GM12874 (cell line): Measurements from ENCODE around the gene ZFP36.

Experiments used
- TF ChIP-seq, protein P1 (sequence below): IDR thresholded peaks from 2 replicates; pipeline ENCODE4 v1.5.1; 2011; ENCODE audit warnings: low read depth, mild to moderate bottlenecking, control low read depth, low read length, moderate library complexity; ENCODE audit not compliant: insufficient read depth

Gene ZFP36

DNA sequence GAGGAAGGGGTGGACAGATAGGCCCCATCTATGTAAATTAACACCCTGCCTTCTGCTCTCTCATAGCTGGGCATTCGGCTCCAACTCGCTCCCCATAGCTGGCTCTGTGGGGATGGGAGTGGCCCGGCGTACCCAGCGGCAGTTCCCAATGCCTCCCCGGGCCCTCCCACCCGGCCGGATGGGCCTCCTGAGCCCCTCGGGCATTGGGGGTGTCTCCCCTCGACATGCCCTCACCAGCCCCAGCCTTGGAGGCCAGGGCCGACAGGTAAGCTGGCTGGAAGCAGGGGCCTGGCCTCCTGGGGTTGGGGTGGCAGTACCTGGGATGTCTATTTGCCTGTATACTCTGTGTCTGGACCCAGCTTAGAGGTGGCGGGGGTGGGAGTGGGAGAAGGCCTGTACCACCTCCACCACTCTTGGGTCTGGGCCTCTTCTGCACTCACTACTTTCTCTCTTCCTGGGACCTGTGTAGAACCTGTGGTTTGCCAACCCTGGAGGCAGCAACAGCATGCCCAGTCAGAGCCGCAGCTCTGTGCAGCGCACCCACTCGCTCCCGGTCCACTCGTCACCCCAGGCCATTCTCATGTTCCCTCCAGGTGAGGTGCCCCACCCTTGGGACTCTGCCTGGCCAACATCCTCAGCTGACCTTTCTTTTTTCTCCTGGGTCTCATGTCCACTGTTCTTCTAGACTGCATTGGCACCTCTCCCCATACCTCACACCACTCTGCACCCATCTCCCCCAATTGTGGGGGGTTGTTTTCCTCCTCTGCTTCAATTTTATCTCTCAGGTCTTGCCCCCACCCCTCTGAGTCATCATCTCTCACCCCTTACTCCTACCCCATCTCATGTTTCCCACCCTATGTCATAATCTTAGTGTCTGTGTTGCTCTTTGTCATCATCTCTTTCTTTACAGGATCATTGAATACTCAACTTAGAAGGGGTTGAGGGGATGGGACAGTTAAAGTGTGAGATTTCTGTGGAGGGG lies 25.8 kb upstream of the ZFP36 start:
- TF ChIP-seq, protein P1, sequence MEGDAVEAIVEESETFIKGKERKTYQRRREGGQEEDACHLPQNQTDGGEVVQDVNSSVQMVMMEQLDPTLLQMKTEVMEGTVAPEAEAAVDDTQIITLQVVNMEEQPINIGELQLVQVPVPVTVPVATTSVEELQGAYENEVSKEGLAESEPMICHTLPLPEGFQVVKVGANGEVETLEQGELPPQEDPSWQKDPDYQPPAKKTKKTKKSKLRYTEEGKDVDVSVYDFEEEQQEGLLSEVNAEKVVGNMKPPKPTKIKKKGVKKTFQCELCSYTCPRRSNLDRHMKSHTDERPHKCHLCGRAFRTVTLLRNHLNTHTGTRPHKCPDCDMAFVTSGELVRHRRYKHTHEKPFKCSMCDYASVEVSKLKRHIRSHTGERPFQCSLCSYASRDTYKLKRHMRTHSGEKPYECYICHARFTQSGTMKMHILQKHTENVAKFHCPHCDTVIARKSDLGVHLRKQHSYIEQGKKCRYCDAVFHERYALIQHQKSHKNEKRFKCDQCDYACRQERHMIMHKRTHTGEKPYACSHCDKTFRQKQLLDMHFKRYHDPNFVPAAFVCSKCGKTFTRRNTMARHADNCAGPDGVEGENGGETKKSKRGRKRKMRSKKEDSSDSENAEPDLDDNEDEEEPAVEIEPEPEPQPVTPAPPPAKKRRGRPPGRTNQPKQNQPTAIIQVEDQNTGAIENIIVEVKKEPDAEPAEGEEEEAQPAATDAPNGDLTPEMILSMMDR: no peak

DNA sequence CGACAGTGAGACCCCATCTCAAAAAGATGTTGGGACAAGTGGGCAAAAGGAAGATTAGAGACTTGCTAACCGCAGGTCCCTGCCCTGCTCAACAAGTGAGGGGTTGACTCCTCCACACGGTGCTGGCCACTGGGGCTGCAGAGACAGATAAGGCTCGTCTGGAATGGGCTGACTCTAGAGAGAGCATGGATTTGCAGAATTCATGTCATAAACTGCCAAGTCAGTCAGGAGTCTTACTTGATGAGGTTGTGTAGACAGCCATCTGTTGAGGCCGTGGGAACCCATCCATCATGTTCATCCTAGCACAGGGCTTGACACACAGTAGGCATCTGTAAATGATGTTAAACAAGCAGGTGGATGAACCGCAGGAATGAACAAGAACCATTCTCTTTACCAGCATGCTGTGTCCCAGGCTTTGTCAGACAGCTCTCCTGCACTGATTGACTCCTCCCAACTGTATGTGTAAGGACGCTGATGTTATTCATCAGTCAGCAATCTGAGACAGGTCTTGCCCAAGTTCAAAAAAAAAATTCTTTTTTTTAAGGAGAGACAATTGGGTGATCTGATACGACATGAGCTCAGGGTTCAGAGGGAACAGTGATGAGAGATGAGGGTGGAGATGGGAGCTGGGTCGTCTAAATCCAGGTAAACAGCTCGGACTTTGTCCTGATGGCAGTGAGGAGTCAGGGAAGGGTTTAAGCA lies 24.6 kb upstream of the ZFP36 start:
- TF ChIP-seq, protein P1: no peak

DNA sequence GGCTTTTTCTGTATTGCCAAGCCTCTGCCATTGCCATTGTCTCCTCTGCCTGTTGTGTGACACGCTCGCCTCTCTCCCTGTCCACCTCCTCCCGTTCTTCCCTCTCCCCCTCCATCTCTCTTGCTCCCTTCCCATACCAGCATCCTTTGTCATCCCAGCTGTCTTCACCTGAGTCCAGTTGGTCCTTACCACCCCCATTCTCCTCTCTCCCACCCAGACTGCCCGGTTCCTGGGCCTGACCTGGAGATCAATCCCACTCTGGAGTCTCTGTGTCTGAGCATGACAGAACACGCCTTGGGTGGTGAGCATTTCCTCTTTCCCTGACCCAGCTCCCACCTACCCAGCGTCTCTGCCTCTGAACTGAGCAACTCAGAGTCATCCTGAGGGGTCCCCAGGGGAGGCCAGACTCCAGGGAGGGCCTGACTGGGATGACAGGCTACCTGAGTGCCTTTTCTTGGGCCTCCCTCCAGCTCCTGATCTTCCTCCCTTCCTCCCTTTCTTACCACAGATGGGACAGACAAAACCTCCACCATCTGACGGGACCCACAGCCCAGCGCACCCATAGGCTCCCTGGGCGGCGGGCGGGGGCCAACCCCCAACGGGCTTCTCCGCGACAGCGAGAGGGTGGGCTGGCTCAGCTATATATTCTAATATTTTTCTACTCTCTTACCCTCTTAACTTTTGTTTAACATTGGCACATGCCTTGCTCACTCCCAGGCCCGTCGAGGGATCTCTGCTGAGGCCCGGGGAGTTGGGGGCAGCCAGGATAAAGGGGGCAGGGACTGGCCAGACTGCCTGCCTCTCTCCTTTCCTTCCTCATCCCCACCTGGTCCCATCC lies 23.4 kb upstream of the ZFP36 start:
- TF ChIP-seq, protein P1: no peak

DNA sequence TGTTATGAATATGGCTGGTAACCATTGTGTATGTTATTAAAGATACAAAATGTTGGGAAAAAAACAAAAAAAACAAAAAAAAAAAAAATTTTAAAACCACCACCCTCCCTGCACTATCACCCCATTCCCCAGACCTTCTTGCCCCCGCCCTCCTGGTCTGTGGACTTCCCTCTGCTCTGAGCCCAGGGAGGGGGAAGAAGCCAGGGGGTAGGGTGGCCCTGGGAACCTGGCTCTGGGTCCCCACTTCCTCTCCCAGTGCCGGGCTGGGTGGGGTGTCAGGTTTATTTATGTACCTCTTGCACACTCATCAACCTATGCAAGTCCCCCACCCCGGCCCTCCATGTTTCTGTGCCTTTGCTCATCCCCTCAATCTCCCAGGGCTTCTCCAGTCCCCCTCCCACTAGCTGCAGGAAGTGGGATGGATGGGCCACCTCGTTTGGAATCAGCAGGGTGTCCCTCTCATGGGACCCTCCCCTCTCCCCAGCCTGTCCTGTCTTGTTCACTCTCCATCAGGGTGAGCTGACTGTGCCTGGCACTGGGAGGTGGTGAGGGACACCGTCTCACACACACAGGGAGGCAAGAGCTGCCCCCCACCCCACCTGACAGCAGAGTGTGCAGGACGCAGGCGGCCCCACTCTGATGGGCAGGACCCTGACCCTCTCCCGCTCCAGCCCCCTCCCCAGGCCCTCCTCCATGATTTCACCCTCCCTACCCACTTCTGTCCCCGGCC lies 21.6 kb upstream of the ZFP36 start:
- TF ChIP-seq, protein P1: no peak

DNA sequence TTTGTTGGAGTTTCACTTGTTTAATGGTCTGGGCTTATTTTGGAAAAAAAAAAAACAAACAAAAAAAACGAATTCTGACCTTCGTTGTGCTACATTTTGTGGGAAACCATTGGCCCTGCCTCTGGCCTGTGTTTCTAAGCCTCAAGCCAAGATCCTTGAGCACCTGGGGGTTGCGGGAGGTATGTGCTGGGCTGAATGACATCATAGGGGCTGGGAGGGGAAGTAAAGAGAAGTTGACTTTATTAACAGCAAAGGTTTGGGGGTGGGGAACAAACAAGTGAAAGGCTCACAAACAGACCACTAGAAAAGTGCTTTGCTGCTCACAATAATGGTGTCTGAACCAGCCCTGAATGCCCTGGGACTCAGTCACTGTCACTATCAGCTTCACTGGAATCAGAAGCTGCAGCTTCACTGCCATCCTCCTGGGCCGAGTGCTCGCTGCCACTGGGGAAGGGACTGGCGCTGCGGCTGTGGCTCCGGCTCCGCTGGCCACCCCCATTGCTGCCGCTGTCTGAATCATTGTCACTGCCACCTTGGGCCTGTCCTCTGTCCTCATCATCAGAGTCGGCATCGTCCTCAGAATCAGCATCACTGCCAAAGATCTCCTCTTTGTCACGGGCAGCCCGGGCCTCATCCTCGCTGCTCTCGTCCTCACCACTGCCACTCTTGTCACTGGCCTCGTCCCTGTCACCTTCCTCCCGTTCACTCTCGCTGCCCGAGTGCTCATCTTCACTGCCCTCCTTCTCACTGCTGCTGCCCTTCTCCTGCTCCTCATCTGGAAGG lies 20.8 kb upstream of the ZFP36 start:
- TF ChIP-seq, protein P1: no peak

DNA sequence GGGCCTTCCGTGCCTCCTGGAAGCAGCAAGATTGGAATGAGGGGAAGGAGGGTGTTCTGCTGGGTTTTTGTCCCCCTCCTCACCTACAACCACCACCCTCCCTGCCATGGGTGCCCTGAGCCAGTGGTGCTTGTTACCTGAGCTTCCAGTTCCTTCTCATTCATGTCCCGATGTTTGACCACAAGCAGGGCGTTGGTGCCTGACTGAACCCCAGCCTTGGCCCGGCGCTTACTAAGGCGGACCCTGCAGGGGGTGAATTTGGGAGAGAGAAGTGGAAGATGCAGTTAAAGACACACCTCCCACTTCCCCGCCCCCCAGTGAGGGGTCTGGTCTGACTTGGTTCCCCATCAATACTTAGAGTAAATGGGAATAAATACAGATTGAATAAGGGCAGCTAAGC lies 20.1 kb upstream of the ZFP36 start:
- TF ChIP-seq, protein P1: no peak
